HEK293T (cell line): ENCODE data around the gene CFAP100.

ENCODE experiments used
- CTCF ChIA-PET: fragments of 350-600 bp; formaldehyde crosslinking; extraction: SDS; loops from one replicate; lab custom pipeline; 2021; ENCODE audit warnings: antibody characterized with exemption, inconsistent platforms; lab: Yijun Ruan, JAX
- POLR2A ChIA-PET: fragments of 350-600 bp; formaldehyde crosslinking; extraction: SDS; loops from one replicate; lab custom pipeline; 2020; ENCODE audit warnings: antibody characterized with exemption, inconsistent platforms; lab: Yijun Ruan, JAX
- DNase-seq: peaks from one replicate; pipeline ENCODE4 v3.0.0; 2012; ENCODE audit warnings: mixed read lengths; ENCODE audit errors: extremely low spot score
- ARNT ChIP-seq: fragments of 450-650 bp; IDR thresholded peaks from 2 replicates; pipeline ENCODE4 v1.6.1; 2017; ENCODE audit warnings: mild to moderate bottlenecking
- BHLHE40 ChIP-seq: fragments of 450-650 bp; IDR thresholded peaks from 2 replicates; pipeline ENCODE4 v1.6.1; 2016; ENCODE audit warnings: mild to moderate bottlenecking, moderate library complexity, borderline replicate concordance
- CTBP1 ChIP-seq: fragments of 450-650 bp; IDR thresholded peaks from 2 replicates; pipeline ENCODE4 v1.6.1; 2016; ENCODE audit warnings: borderline replicate concordance
- ELF4 ChIP-seq: fragments of 450-650 bp; IDR thresholded peaks from 2 replicates; pipeline ENCODE4 v1.6.1; 2017; ENCODE audit warnings: antibody characterized with exemption
- FOXA1 ChIP-seq: fragments of 450-650 bp; IDR thresholded peaks from 2 replicates; pipeline ENCODE4 v1.6.1; 2016; ENCODE audit warnings: mild to moderate bottlenecking
- FOXK2 ChIP-seq: fragments of 450-650 bp; IDR thresholded peaks from 2 replicates; pipeline ENCODE4 v1.6.1; 2016; ENCODE audit warnings: mild to moderate bottlenecking
- FOXM1 ChIP-seq: fragments of 450-650 bp; IDR thresholded peaks from 2 replicates; pipeline ENCODE4 v1.6.1; 2017; ENCODE audit warnings: mild to moderate bottlenecking, borderline replicate concordance
- HDGF ChIP-seq: fragments of 450-650 bp; IDR thresholded peaks from 2 replicates; pipeline ENCODE4 v1.6.1; 2017; ENCODE audit warnings: antibody characterized with exemption, borderline replicate concordance
- L3MBTL2 ChIP-seq: fragments of 450-650 bp; conservative IDR thresholded peaks from 2 replicates; pipeline ENCODE4 v1.6.1; 2016; ENCODE audit warnings: mild to moderate bottlenecking
- LEF1 ChIP-seq: fragments of 450-650 bp; IDR thresholded peaks from 2 replicates; pipeline ENCODE4 v1.6.1; 2017; ENCODE audit warnings: mild to moderate bottlenecking, borderline replicate concordance
- NFRKB ChIP-seq: fragments of 450-650 bp; IDR thresholded peaks from 2 replicates; pipeline ENCODE4 v1.6.1; 2016; ENCODE audit warnings: mild to moderate bottlenecking, moderate library complexity
- PKNOX1 ChIP-seq: fragments of 450-650 bp; IDR thresholded peaks from 2 replicates; pipeline ENCODE4 v1.6.1; 2016
- SP1 ChIP-seq: fragments of 450-650 bp; IDR thresholded peaks from 2 replicates; pipeline ENCODE4 v1.6.1; 2017
- SUZ12 ChIP-seq: fragments of 450-650 bp; IDR thresholded peaks from 2 replicates; pipeline ENCODE4 v1.6.1; 2016; ENCODE audit warnings: mild to moderate bottlenecking
- TARDBP ChIP-seq: fragments of 450-650 bp; IDR thresholded peaks from 2 replicates; pipeline ENCODE4 v1.6.1; 2016
- ZNF384 ChIP-seq: fragments of 450-650 bp; IDR thresholded peaks from 2 replicates; pipeline ENCODE4 v1.6.1; 2016

CFAP100 gene

GRCh38 chr3:126394179-126394976 is at the start of gene CFAP100:
CFAP100 (plus strand) TSS chr3:126394909; CDS start chr3:126396001, 1,092 bp downstream.
- no peak for TF ChIP-seq CTBP1
- no peak for TF ChIP-seq TARDBP
- no peak for TF ChIP-seq FOXK2
- TF ChIP-seq LEF1, result no peak
- TF ChIP-seq NFRKB, result no peak
- TF ChIP-seq L3MBTL2, result no peak
- TF ChIP-seq FOXA1, result no peak
- no peak for TF ChIP-seq SP1
- TF ChIP-seq HDGF, result no peak
- no peak for TF ChIP-seq ZNF384
- TF ChIP-seq ELF4, result no peak
- no peak for TF ChIP-seq FOXM1
- no peak for TF ChIP-seq BHLHE40
- no peak for TF ChIP-seq PKNOX1
- no peak for TF ChIP-seq SUZ12
- no peak for TF ChIP-seq ARNT
- ChIA-PET POLR2A (no interaction called here), CTCF (no interaction called here)
- no peak for DNase-seq

GRCh38 chr3:126345231-126345630 is 49.5 kb upstream of the CFAP100 start:
- ChIA-PET POLR2A (no interaction called here), CTCF (no interaction called here)
- no peak for TF ChIP-seq SP1
- no peak for TF ChIP-seq FOXA1
- no peak for TF ChIP-seq BHLHE40
- TF ChIP-seq FOXK2, result no peak
- no peak for DNase-seq

- ChIA-PET CTCF (no interaction called here), POLR2A (no interaction called here)
- no peak for DNase-seq
- TF ChIP-seq BHLHE40 (no peak), ZNF384 (no peak), SUZ12 (no peak), HDGF (no peak), FOXM1 (no peak), CTBP1 (no peak), SP1 (no peak), TARDBP (no peak), L3MBTL2 (no peak), NFRKB (no peak), FOXA1 (no peak), ELF4 (no peak), PKNOX1 (no peak), LEF1 (no peak), FOXK2 (no peak), ARNT (no peak)
These were observed 48.9 kb upstream of the CFAP100 start for GRCh38 chr3:126345641-126346460.

- ChIA-PET CTCF (no interaction called here), POLR2A (no interaction called here)
- no peak for DNase-seq
- TF ChIP-seq ELF4 (no peak), TARDBP (no peak), FOXK2 (no peak), SUZ12 (no peak), LEF1 (no peak), HDGF (no peak), NFRKB (no peak), PKNOX1 (no peak), FOXA1 (no peak), FOXM1 (no peak), CTBP1 (no peak), L3MBTL2 (no peak), SP1 (no peak), ZNF384 (no peak), ARNT (no peak)
These were observed 48.2 kb upstream of the CFAP100 start for GRCh38 chr3:126346466-126346865.

- CTCF ChIA-PET, result interaction anchor here (1.7 kb wide), 1 partner anchor 12 kb away, joined by 4 read pairs; no protein-coding TSS in a partner anchor
- POLR2A ChIA-PET, result no interaction called here
- no peak for TF ChIP-seq TARDBP
- TF ChIP-seq L3MBTL2, result no peak
- TF ChIP-seq HDGF, result no peak
- TF ChIP-seq ARNT, result no peak
- no peak for TF ChIP-seq SUZ12
- TF ChIP-seq BHLHE40, result no peak
- no peak for TF ChIP-seq FOXA1
- no peak for TF ChIP-seq SP1
- DNase-seq, result no peak
These were observed 47.1 kb upstream of the CFAP100 start for GRCh38 chr3:126347543-126348161.
